VCaP (cell line): ENCODE data around the gene CASZ1.
A peak's percentile ranks its signal among the peaks of the same experiment; 100 is the strongest.

Experiments
- H3K27ac ChIP-seq: fragments of 450-650 bp; 2 replicates; pipeline ENCODE4 v1.5.1; 2017
- TF ChIP-seq, protein P1 (sequence below): fragments of 450-650 bp; conservative IDR thresholded peaks from 2 replicates; pipeline ENCODE4 v1.5.1; 2017; ENCODE audit warnings: mild to moderate bottlenecking, moderate library complexity

Gene CASZ1

DNA sequence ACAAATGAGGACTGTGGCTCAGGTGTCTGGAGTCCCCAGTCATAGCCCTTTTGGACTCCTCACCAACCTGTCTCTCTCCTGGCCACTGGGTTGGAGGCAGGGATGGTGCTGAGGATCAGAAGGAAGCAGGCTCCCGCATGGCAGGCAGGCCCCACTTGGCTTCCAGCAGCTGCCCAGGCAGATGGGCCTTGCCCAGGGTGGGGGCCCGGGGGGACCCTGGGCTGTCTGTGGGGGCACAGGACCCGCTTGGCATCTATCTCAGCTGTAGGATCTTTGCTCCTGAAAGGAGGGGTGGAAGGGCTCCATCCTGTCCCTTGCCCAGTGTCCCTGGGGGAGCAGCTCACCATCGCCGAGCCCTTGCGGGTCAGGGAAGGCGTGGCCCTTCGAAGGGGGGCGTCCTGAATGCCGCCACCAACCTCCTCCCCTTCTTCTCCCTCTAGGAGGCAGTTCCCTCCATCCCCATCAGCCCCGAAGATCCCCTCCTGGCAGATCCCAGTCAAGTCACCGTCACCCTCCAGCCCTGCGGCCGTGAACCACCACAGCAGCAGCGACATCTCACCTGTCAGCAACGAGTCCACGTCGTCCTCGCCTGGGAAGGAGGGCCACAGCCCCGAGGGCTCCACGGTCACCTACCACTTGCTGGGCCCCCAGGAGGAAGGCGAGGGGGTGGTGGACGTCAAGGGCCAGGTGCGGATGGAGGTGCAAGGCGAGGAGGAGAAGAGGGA is 167.2 kb downstream of the CASZ1 start:
- H3K27ac ChIP-seq = peak overlapping the region; percentile 80
- TF ChIP-seq, protein P1, sequence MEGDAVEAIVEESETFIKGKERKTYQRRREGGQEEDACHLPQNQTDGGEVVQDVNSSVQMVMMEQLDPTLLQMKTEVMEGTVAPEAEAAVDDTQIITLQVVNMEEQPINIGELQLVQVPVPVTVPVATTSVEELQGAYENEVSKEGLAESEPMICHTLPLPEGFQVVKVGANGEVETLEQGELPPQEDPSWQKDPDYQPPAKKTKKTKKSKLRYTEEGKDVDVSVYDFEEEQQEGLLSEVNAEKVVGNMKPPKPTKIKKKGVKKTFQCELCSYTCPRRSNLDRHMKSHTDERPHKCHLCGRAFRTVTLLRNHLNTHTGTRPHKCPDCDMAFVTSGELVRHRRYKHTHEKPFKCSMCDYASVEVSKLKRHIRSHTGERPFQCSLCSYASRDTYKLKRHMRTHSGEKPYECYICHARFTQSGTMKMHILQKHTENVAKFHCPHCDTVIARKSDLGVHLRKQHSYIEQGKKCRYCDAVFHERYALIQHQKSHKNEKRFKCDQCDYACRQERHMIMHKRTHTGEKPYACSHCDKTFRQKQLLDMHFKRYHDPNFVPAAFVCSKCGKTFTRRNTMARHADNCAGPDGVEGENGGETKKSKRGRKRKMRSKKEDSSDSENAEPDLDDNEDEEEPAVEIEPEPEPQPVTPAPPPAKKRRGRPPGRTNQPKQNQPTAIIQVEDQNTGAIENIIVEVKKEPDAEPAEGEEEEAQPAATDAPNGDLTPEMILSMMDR = no peak

DNA sequence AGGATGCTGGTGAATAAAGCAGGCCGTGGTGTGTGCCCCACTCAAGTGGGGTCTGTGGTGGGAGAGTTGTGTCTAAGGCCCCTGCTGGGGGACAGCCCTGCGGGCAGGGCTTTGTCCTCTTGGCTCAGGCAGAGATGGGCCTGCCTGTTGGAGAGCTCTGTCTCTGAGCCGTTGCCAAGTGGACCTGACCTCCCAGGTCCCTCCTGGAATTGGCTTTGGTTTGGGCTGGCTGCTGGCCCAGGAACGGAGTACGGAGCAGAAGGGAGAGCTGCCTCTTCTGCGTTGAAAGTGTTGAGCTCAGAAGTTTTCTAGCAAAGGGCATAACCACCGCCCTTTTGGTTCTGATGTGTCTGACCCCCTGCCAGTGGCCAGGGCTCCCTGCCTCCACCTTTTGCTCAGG is 167.8 kb downstream of the CASZ1 start:
- TF ChIP-seq, protein P1 = no peak
- peak overlapping the region; percentile 80 for H3K27ac ChIP-seq

DNA sequence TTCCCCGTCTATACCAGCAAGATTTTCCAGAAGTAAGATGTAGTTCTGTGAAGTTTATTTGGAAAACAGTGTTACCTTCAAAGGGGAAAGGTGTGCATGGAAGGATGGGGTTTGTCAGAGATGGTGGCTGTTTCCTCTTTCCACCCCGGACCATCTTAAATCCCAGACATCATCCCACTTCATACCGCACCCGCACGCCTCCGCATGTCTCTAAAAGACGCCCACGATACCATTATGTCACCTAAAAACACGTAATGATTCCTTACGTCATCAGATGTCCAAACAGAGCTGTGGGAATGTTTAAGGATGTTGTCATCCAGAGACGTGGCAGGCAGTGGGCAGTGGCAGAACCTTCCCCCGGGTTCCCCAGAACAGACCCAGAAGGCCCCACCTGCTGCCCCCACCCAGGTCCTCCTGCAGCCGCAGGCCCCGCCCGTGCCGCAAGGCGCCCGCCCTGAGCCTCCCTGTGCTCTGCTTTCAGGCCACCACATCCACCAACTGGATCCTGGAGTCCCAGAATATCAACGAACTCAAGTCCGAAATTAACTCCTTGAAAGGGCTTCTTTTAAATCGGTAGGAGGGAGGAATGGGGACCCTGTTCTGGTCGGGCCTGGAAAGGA is 169.5 kb downstream of the CASZ1 start:
- H3K27ac ChIP-seq = peak overlapping the region; percentile 80; the same call in 1 of the 2 replicates

DNA sequence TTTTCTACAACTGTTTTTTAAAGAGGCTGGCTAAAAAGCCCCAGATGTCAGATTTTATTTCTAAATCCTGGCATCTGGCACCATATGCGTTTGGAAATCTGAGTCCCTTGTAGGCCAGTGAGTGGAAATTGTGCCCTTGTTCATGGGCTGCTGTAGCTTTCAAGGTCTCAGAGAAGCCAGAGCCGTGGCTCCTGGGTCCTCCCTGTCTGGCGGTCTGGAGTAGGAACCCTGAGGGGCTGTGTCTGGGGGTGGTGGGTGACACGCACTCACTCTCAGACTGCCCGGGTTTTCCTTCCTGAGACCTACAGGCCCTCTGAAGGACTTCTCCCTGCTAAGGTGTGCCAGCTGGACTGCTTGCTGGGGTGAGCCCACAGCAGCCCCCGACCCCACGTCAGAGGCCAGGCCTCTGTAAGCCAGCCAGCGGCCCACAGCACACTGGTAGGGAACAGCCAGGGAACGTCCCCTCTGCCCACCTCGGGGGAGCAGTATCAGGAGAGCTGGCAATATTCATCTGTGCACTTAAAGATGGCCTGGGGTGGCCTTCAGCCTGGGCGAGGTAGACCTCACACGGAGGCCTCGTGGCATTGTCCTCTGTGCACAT is 170.2 kb downstream of the CASZ1 start:
- TF ChIP-seq, protein P1 = no peak
- no peak overlapping the region for H3K27ac ChIP-seq

More for the DNA sequence above, 169.5 kb downstream of the CASZ1 start:
- TF ChIP-seq, protein P1 = no peak

DNA sequence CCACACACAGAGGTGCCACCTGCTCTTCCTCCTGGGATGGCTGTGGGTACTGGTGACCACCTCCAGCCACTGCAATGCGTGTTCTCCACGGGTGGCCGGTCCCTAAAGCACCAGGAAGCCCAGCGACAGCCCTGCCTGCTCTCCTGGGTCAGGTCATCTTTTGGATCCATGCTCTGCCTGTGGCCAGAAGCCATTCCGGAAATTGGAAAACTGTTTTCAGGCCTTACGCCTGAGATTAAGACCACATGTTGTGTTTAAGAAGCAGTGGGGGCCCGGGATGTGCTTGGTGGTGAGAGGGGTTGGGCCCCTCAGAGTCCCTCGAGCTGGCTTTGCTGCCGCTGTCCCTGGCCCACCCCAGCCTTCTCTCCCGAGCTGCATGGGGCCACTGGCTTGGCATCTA is 170.9 kb downstream of the CASZ1 start:
- H3K27ac ChIP-seq = no peak overlapping the region
- TF ChIP-seq, protein P1 = no peak

DNA sequence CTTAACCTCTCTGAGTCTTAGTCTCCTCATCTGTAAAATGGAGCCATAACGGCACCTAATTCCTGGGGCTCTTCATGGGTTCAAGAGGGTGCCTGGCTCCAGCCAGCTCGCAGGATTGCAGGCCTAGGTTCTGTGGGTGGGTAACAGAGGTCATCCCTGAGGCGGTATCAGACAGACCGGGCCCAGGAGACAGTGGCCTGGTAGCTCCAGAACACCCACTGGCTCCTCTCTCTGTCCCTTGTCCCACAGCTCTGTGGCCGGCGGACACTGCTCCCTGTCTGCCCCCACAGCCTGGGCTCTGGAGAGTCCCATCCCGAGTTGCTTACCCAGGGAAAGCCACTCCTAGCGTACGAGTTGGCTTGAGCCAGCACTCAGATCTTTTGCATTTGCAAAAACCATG is 171.4 kb downstream of the CASZ1 start:
- no peak overlapping the region for H3K27ac ChIP-seq
- TF ChIP-seq, protein P1 = no peak

DNA sequence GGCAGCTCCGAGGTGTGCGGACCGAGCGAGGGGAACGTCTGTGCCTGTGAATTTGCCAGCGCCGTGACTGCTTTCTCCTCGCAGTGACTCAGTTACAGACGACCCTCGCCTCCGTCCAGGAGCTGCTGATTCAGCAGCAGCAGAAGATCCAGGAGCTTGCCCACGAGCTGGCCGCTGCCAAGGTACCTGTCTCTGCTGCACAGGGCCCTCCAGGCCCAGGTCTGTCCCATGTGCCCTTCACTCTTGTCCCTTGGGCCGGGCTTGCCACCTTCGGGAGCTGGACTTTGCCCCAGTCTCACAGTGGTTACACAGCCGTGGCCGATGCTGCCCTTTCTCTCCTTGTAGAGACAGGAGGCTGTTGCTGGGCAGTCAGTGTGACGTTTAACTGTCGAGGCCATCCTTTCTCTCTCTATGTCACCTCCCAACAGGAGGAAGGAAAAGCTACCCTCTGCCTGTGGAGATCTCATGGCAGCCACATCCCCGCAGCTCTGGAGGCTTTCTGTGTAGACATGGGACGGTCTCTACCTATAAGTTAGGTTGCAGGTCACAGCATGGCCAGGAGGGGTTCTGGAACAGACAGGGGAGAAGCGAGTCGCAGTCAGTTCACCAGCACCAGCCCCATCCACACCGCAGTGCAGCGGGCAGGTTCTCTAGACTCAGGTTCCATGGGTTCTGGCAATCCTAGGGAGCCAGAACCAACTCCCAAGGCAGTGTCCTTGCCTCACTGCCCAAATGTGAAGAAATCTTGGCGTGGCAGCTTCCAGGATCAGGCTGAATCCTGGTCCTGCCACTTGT is 172.0 kb downstream of the CASZ1 start:
- TF ChIP-seq, protein P1 = no peak
- no peak overlapping the region for H3K27ac ChIP-seq
